Type B pancreatic cell (in vitro differentiated cells): Measurements from ENCODE around the gene DAB2IP. TPM values are rescaled to one million over a fixed set of nuclear protein-coding genes. Genes with fewer than 3 reads are reported as not detected.

Experiments
- DNase-seq: peaks from one replicate; pipeline ENCODE4 v3.0.0; 2021; ENCODE audit warnings: mixed read lengths; ENCODE audit not compliant: unreplicated experiment; ENCODE audit errors: extremely low spot score
- H3K27ac Mint-ChIP-seq: 2 replicates; pipeline ENCODE4 v1.8.0; 2021; ENCODE audit warnings: mild to moderate bottlenecking, mixed read lengths
- H3K27me3 Mint-ChIP-seq: 2 replicates; pipeline ENCODE4 v1.8.0; 2021; ENCODE audit warnings: mixed read lengths
- H3K36me3 Mint-ChIP-seq: 2 replicates; pipeline ENCODE4 v1.8.0; 2021; ENCODE audit warnings: mixed read lengths
- H3K4me1 Mint-ChIP-seq: one replicate; pipeline ENCODE4 v1.8.0; 2021; ENCODE audit warnings: mixed read lengths; ENCODE audit not compliant: unreplicated experiment
- H3K4me3 Mint-ChIP-seq: 2 replicates; pipeline ENCODE4 v1.8.0; 2021; ENCODE audit warnings: mild to moderate bottlenecking, mixed read lengths
- H3K9me3 Mint-ChIP-seq: 2 replicates; pipeline ENCODE4 v1.8.0; 2021; ENCODE audit warnings: mixed read lengths
- CTCF ChIP-seq: fragments of 200-600 bp; sonication (generic); conservative IDR thresholded peaks from 2 replicates; pipeline ENCODE4 v1.5.0; 2021; ENCODE audit warnings: antibody characterized with exemption, mild to moderate bottlenecking
- total RNA-seq: library from RNA; stranded (reverse); gene quantifications from 2 replicates; pipeline ENCODE4 v1.2.1, GENCODE V29; 2021; ENCODE audit warnings: low replicate concordance

The DAB2IP gene
- total RNA-seq, 1 donor from 2014 or later, result 57.2 TPM

GRCh38 chr9:121811751-121812150 lies 160.3 kb downstream of the DAB2IP start:
- H3K4me1 Mint-ChIP-seq, result peaks cover 20% of the 10 kb centered on the region
- no peak overlapping the region for H3K4me3 Mint-ChIP-seq
- H3K9me3 Mint-ChIP-seq, result no peaks in the 10 kb centered on the region
- TF ChIP-seq CTCF, result no peak
- no peak overlapping the region for H3K27ac Mint-ChIP-seq
- H3K36me3 Mint-ChIP-seq, result no peaks in the 10 kb centered on the region
- H3K27me3 Mint-ChIP-seq, result peaks cover 3% of the 10 kb centered on the region
- no peak for DNase-seq

GRCh38 chr9:121812159-121812735 lies 160.8 kb downstream of the DAB2IP start:
- H3K36me3 Mint-ChIP-seq, result no peaks in the 10 kb centered on the region
- no peak for TF ChIP-seq CTCF
- peaks cover 8% of the 10 kb centered on the region for H3K27me3 Mint-ChIP-seq
- no peaks in the 10 kb centered on the region for H3K9me3 Mint-ChIP-seq
- no peak overlapping the region for H3K4me3 Mint-ChIP-seq
- no peak for DNase-seq
- H3K4me1 Mint-ChIP-seq, result peaks cover 25% of the 10 kb centered on the region
- no peak overlapping the region for H3K27ac Mint-ChIP-seq

- no peak for TF ChIP-seq CTCF
- no peaks in the 10 kb centered on the region for H3K36me3 Mint-ChIP-seq
- peaks cover 31% of the 10 kb centered on the region for H3K4me1 Mint-ChIP-seq
- no peak overlapping the region for H3K27ac Mint-ChIP-seq
- H3K27me3 Mint-ChIP-seq, result peaks cover 16% of the 10 kb centered on the region
- no peaks in the 10 kb centered on the region for H3K9me3 Mint-ChIP-seq
- H3K4me3 Mint-ChIP-seq, result no peak overlapping the region
- DNase-seq, result no peak
Observed at GRCh38 chr9:121813519-121814210, 162.2 kb downstream of the DAB2IP start.

GRCh38 chr9:121814594-121814993 lies 163.2 kb downstream of the DAB2IP start:
- H3K4me3 Mint-ChIP-seq, result no peak overlapping the region
- H3K36me3 Mint-ChIP-seq, result no peaks in the 10 kb centered on the region
- no peak for DNase-seq
- peaks cover 19% of the 10 kb centered on the region for H3K27me3 Mint-ChIP-seq
- H3K27ac Mint-ChIP-seq, result no peak overlapping the region
- TF ChIP-seq CTCF, result no peak
- H3K4me1 Mint-ChIP-seq, result peaks cover 38% of the 10 kb centered on the region
- H3K9me3 Mint-ChIP-seq, result no peaks in the 10 kb centered on the region

- no peaks in the 10 kb centered on the region for H3K36me3 Mint-ChIP-seq
- peaks cover 41% of the 10 kb centered on the region for H3K4me1 Mint-ChIP-seq
- no peak overlapping the region for H3K27ac Mint-ChIP-seq
- no peak for TF ChIP-seq CTCF
- H3K9me3 Mint-ChIP-seq, result no peaks in the 10 kb centered on the region
- H3K4me3 Mint-ChIP-seq, result no peak overlapping the region
- peaks cover 19% of the 10 kb centered on the region for H3K27me3 Mint-ChIP-seq
- DNase-seq, result no peak
Observed at GRCh38 chr9:121815084-121815483, 163.7 kb downstream of the DAB2IP start.
